Hair follicle dermal papilla cell (primary cell): ENCODE measurements around the gene PCDHB11. TPM values are rescaled to one million over a fixed set of nuclear protein-coding genes. Genes with fewer than 3 reads are reported as not detected.

Source experiments
- total RNA-seq: library from RNA; depleted of rRNA; stranded (reverse); fragments of >200 nt; gene quantifications from 2 replicates; pipeline ENCODE4 v1.2.3, GENCODE V29; 2012

The PCDHB11 gene
- 0.73 and 0.81 TPM in 2 replicates for total RNA-seq

GRCh38 chr5:141199359-141200235 is at the start of gene PCDHB11:
Gene PCDHB11 (plus strand): TSS chr5:141199627. CDS start chr5:141199775, 148 bp downstream.

GRCh38 chr5:141149812-141150211 is 49.6 kb upstream of the PCDHB11 start, which contains the start of gene PCDHB6:
Gene PCDHB6 (plus strand): TSS chr5:141150057. CDS start chr5:141150258, 201 bp downstream.

GRCh38 chr5:141172381-141173204 is 26.8 kb upstream of the PCDHB11 start, which contains the start of gene PCDHB7:
Gene PCDHB7 (plus strand): TSS chr5:141172644. CDS start chr5:141172836, 192 bp downstream.

GRCh38 chr5:141177577-141178191 is 21.7 kb upstream of the PCDHB11 start, which contains the start of gene PCDHB8:
Gene PCDHB8 (plus strand): TSS chr5:141177790. CDS start chr5:141178035, 245 bp downstream.

GRCh38 chr5:141182248-141182647 is 17.2 kb upstream of the PCDHB11 start, which contains the start of gene PCDHB16:
Gene PCDHB16 (plus strand): TSS chr5:141182387. CDS start chr5:141182560, 173 bp downstream.

GRCh38 chr5:141186897-141187512 is 12.4 kb upstream of the PCDHB11 start, which contains the start of gene PCDHB9:
Gene PCDHB9 (plus strand): TSS chr5:141187161. CDS start chr5:141187319, 158 bp downstream.

GRCh38 chr5:141192110-141192725 is 7.2 kb upstream of the PCDHB11 start, which contains the start of gene PCDHB10:
Gene PCDHB10 (plus strand): TSS chr5:141192353. CDS start chr5:141192553, 200 bp downstream.

GRCh38 chr5:141208478-141208877 is 9.1 kb downstream of the PCDHB11 start, which contains the start of gene PCDHB12:
Gene PCDHB12 (plus strand): TSS chr5:141208719. CDS start chr5:141208908, 189 bp downstream.

GRCh38 chr5:141213656-141214339 is 14.4 kb downstream of the PCDHB11 start, which contains the start of gene PCDHB13:
Gene PCDHB13 (plus strand): TSS chr5:141213919. CDS start chr5:141214124, 205 bp downstream.

GRCh38 chr5:141223112-141223783 is 23.8 kb downstream of the PCDHB11 start, which contains the start of gene PCDHB14:
Gene PCDHB14 (plus strand): TSS chr5:141223343. CDS start chr5:141223506, 163 bp downstream.

GRCh38 chr5:141245250-141245717 is 45.9 kb downstream of the PCDHB11 start, which contains the start of gene PCDHB15:
Gene PCDHB15 (plus strand): TSS chr5:141245395. CDS start chr5:141245579, 184 bp downstream.

Other genes starting within 250 kb of the PCDHB11 start
- gene PCDHAC2, start 233.2 kb upstream of the PCDHB11 start, total RNA-seq: 0.73 and 1.8 TPM in 2 replicates
- gene PCDHB1, start 148.3 kb upstream of the PCDHB11 start, total RNA-seq: not detected in 2 replicates
- gene PCDHB2, start 105.0 kb upstream of the PCDHB11 start, total RNA-seq: 6.8 and 7.0 TPM in 2 replicates
- 1.2 and 1.8 TPM in 2 replicates for gene PCDHB3, start 99.2 kb upstream of the PCDHB11 start, total RNA-seq
- gene PCDHB4, start 77.8 kb upstream of the PCDHB11 start, total RNA-seq: 0.49 TPM in 2 replicates
- gene PCDHB5, start 64.4 kb upstream of the PCDHB11 start, total RNA-seq: 1.1 and 1.2 TPM in 2 replicates
- gene PCDHB6, start 49.6 kb upstream of the PCDHB11 start, total RNA-seq: 0.49 and 0.73 TPM in 2 replicates
- gene PCDHB7, start 27.0 kb upstream of the PCDHB11 start, total RNA-seq: 1.1 and 2.1 TPM in 2 replicates
- 1.2 and 1.5 TPM in 2 replicates for gene PCDHB8, start 21.8 kb upstream of the PCDHB11 start, total RNA-seq
- 0.81 and 1.8 TPM in 2 replicates for gene PCDHB16, start 17.2 kb upstream of the PCDHB11 start, total RNA-seq
- 0.97 and 2.2 TPM in 2 replicates for gene PCDHB9, start 12.5 kb upstream of the PCDHB11 start, total RNA-seq
- 0.81 and 0.97 TPM in 2 replicates for gene PCDHB10, start 7.3 kb upstream of the PCDHB11 start, total RNA-seq
- 0.32 and 0.97 TPM in 2 replicates for gene PCDHB12, start 9.1 kb downstream of the PCDHB11 start, total RNA-seq
- 1.2 and 1.3 TPM in 2 replicates for gene PCDHB13, start 14.3 kb downstream of the PCDHB11 start, total RNA-seq
- 0.61 and 1.3 TPM in 2 replicates for gene PCDHB14, start 23.7 kb downstream of the PCDHB11 start, total RNA-seq
- gene PCDHB15, start 45.8 kb downstream of the PCDHB11 start, total RNA-seq: 0.24 and 0.32 TPM in 2 replicates
- gene SLC25A2, start 104.4 kb downstream of the PCDHB11 start, total RNA-seq: 1.3 and 1.9 TPM in 2 replicates
- gene TAF7, start 121.2 kb downstream of the PCDHB11 start, total RNA-seq: 66.9 and 68.6 TPM in 2 replicates
- 1.1 and 1.6 TPM in 2 replicates for gene PCDHGA1, start 130.9 kb downstream of the PCDHB11 start, total RNA-seq
- 4.2 and 6.0 TPM in 2 replicates for gene PCDHGA2, start 139.1 kb downstream of the PCDHB11 start, total RNA-seq
- gene PCDHGA3, start 144.2 kb downstream of the PCDHB11 start, total RNA-seq: 4.9 and 5.7 TPM in 2 replicates
- 3.5 and 4.2 TPM in 2 replicates for gene PCDHGB1, start 150.5 kb downstream of the PCDHB11 start, total RNA-seq
- 7.8 and 8.9 TPM in 2 replicates for gene PCDHGA4, start 155.4 kb downstream of the PCDHB11 start, total RNA-seq
- gene PCDHGB2, start 160.4 kb downstream of the PCDHB11 start, total RNA-seq: 4.1 and 4.6 TPM in 2 replicates
- 3.2 and 4.0 TPM in 2 replicates for gene PCDHGA5, start 164.5 kb downstream of the PCDHB11 start, total RNA-seq
- gene PCDHGB3, start 170.6 kb downstream of the PCDHB11 start, total RNA-seq: 6.8 and 7.7 TPM in 2 replicates
- gene PCDHGA6, start 174.3 kb downstream of the PCDHB11 start, total RNA-seq: 6.5 and 6.8 TPM in 2 replicates
- gene PCDHGA7, start 183.1 kb downstream of the PCDHB11 start, total RNA-seq: 7.2 and 7.5 TPM in 2 replicates
- 18.0 and 23.0 TPM in 2 replicates for gene PCDHGB4, start 188.1 kb downstream of the PCDHB11 start, total RNA-seq
- 3.0 and 4.1 TPM in 2 replicates for gene PCDHGA8, start 193.0 kb downstream of the PCDHB11 start, total RNA-seq
- 28.4 and 32.7 TPM in 2 replicates for gene PCDHGB5, start 198.3 kb downstream of the PCDHB11 start, total RNA-seq
- gene PCDHGA9, start 203.2 kb downstream of the PCDHB11 start, total RNA-seq: 7.1 and 7.3 TPM in 2 replicates
- 5.0 and 6.1 TPM in 2 replicates for gene PCDHGB6, start 208.4 kb downstream of the PCDHB11 start, total RNA-seq
- gene PCDHGA10, start 213.4 kb downstream of the PCDHB11 start, total RNA-seq: 16.7 and 19.1 TPM in 2 replicates
- 20.2 and 20.3 TPM in 2 replicates for gene PCDHGB7, start 218.1 kb downstream of the PCDHB11 start, total RNA-seq
- gene PCDHGA11, start 221.4 kb downstream of the PCDHB11 start, total RNA-seq: 14.6 and 19.8 TPM in 2 replicates
- gene PCDHGA12, start 230.9 kb downstream of the PCDHB11 start, total RNA-seq: 23.6 and 37.8 TPM in 2 replicates